Embryonic facial prominence (tissue), 1 donor: Measurements from ENCODE around the gene INSRR.

ENCODE experiments used
- DNase-seq: peaks from one replicate; pipeline ENCODE4 v3.0.0-alpha.2; 2016; ENCODE audit errors: extremely low spot score

INSRR gene

DNA sequence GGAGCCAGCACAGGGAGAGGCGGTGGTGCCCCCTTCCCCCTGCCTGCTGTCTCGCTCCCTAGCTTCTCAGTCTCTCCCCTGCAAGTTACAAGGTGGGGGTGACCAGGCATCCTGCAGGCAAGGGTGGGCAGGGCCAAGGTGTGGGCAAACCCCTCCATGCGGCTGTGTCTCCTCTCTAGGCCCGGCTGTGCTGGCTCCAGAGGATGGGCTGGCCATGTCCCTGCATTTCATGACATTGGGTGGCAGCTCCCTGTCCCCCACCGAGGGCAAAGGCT, 16.4 kb upstream of the INSRR start:
- no peak for DNase-seq

DNA sequence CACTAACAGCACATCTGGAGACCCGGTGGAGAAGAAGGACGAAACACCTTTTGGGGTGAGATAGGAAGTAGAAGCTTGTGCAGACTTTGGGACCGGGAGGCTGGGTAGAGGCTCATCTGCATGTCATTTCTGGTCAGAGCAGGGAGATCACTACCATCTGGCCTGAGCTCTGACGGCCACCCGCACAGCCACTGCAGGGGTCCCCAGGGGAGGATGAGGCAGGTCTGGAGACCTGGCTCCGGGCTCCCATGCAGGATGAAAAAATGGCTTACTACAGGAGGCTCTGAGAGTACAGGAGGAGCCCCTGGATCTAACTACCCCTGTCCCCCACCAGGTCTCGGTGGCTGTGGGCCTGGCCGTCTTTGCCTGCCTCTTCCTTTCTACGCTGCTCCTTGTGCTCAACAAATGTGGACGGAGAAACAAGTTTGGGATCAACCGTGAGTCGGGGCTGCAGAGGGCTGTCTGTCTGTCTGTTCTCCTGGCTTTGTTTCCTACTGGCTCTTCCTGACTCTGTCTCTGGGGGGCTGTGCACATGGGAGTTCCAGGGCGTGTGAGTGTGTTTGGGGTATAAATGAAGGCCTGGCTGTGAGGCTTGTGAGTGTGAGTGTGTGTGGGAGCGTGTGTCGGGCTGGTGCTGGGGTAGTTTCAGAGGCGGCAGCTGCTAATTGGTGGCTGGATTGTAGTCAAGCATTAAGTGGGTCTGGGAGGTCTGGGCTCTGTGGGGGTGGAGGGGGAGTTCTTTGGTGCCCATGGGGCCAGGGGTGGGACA, 15.8 kb upstream of the INSRR start:
- no peak for DNase-seq

DNA sequence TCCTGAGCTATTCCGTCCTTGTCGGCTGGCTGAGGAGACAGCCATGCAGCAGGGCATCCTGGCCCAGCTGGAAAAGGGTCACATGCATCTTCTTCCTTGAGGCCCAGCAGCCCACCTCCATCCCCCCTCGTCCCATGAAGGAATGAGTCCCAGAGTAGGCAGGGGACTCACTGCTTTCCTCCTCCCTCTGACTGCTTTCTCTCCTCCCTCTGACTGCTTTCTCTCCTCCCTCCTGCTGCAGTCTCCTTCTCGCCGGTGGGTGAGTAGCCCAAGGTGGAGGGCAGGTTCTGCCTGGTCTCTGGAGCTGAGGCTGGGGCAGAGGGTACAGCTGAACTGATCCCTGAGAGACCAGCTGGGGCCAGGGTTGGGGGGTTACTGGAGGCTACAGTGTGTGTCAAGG, 15.2 kb upstream of the INSRR start:
- DNase-seq = no peak

DNA sequence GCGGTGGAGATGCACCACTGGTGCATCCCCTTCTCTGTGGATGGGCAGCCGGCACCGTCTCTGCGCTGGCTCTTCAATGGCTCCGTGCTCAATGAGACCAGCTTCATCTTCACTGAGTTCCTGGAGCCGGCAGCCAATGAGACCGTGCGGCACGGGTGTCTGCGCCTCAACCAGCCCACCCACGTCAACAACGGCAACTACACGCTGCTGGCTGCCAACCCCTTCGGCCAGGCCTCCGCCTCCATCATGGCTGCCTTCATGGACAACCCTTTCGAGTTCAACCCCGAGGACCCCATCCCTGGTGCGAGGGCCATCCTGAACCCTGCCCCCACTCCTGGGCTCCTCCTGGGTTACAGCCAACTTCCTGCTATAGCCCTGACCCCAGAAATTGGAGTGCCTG, 14.7 kb upstream of the INSRR start:
- DNase-seq = no peak

DNA sequence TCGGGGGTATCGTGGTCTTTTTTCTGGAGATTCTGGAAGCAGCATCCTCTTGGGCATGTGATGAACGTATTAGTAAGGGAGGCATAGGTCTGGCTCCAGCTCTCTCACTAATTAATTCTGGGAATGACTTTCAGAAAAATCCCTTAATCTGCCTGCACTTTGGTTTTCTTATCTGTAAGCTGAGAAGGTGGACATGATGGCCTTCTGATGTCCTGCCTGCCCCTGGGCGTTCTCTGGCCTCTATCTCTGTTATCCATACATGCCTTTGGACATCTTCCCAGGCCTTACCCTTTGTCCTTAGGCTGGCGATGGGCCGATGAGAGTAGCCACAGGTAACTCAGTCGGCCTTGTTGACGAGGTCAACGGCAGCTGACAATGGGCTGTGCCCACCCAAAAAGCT, 10.5 kb upstream of the INSRR start:
- DNase-seq = no peak

DNA sequence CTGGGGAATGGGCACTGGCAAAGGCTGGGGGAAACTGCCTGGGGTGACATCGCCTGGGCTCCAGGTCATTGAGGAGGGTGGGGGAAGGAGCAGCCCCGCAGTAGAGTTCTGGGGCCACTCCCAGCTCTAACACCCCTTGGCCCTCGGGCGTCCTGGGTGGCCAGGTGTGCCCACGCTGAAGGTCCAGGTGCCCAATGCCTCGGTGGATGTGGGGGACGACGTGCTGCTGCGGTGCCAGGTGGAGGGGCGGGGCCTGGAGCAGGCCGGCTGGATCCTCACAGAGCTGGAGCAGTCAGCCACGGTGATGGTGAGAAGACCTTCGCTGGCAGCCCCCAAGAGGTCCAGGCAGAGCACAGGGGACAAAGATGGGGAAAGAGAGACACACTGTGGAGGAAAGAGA, 9.4 kb upstream of the INSRR start:
- DNase-seq = no peak

DNA sequence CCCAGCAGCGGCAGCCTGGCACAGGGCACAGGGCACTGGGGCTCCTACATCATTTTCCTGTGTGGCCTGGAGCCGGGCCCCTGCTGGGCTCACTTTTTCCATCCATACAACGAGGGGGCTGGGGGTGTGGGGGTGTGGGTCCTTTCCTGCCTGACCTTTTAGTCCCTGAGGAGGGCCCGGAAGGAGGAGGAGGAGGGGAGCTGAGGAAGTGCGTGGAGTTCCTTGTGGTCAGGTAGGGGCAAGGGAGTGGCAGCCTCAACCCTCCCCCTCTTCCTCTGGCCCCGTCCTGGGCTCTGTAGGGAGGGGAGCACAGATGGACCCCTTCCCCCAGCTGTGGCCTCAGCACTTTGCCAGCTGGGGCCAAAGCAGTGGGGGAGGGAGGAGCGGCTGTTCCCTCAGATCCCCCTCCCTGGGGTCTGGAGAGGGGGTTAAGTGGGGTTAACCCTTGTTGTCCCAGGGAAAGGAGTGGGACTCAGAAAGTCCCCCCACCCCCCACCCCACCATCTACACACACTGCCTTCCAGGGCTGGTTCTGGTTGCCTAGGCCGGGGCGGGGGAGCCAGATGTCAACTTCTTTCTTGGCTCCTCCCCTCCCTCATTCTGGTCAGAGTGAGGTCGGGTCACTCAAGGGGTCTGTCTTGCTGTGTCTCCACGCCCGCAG, 7.5 kb upstream of the INSRR start:
- no peak for DNase-seq

DNA sequence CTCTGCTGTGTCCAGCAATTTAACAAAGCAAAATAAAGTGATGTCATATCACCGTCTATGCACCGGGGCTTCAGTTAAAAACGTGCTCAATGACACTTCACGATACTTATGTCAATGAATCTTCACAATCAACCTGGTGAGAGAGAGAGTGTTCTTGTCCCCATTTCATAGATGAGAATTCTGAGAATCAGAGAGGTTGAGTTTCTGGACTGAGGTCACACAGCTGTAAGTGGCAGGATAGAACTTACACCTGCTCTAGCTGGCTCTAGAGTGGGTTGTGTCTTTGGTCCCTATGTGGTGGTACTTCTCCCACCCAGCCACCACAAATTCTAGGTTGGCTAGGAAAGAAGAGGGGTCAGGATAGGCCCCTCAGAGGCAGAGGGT, 6.9 kb upstream of the INSRR start:
- DNase-seq = no peak

DNA sequence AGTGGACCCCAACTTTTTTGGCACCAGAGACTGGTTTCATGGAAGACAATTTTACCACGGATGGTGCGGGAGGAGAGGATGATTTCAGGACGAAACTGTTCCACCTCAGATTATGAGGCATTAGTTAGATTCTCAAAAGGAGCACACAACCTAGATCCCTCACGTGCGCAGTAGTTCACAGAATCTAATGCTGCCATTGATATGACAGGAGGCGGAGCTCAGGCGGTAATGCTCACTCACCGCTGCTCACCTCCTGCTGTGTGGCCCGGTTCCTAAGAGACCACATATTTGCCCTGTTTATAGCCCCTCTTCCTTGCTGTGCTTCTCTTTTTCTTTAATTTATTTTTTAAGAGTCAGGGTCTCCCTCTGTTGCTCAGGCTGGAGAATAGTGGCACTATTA, 6.3 kb upstream of the INSRR start:
- DNase-seq = no peak

DNA sequence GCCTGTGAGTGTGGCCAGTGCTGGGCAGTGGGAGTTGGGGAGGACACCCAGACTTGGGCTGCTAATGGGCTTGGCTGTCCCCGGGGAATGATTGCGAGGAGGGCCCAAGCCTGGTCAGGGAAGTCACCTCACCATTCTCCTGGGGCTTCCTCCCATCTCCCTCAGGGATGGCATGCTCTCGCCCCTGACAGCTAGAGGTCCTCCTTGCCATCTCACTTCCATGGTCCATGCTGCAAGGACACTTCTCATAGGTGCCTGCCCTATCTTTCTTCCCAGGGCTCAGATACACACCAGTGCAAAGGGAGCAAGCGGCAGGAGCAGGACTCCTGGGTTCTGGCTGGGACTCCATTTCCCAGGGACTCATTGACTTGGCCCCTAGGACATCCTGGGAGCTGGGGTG, 5.9 kb upstream of the INSRR start:
- no peak for DNase-seq

DNA sequence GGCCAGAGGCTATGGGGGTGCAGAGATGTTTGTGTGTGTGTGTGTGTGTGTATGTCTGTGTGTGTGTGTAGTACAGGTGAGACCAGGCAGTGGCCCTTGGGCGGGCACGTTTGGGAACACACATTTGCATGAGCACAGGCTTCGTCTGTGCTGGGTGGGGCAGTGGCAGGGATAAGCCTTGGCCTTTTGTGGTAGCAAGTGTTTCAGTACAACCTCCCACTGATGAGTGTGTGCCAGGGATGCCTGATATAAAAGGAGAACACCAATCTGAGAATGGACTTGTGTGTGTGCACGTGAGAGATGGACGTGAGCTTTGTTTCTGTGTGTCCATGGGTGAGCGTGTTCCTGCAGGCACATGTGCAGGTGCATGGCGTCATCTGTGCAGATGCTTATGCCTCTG, 4.7 kb upstream of the INSRR start:
- DNase-seq = no peak

DNA sequence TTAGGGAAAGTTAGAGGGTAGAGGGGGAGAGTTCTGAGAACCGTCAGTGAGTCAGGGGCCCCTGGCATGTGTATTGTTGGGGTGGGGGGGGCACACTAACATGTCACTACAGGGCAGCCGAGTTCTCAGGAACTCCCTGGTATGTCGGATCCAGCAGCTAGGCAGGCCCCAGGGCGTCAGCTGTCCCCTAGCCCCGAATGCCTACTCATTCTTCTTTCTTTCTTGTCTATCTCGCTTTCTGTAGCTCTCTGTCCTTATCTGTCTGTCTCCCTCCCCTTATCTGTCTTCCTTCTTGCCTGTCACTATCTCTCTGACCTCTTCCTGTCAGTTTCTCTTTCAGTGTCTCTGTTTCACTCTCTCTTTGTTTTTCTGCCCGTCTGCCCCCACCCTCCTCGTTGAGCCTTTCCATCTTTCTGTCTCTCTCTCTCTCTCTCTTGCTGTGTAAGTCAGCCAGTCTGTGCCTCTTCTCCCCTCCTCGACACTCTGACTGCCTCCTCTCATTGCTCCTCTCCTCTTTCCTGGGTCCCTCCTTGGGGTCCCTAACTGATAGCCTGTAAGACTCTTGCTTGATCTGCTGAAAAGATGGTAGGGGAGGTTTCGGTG, 4.2 kb upstream of the INSRR start:
- DNase-seq = no peak

DNA sequence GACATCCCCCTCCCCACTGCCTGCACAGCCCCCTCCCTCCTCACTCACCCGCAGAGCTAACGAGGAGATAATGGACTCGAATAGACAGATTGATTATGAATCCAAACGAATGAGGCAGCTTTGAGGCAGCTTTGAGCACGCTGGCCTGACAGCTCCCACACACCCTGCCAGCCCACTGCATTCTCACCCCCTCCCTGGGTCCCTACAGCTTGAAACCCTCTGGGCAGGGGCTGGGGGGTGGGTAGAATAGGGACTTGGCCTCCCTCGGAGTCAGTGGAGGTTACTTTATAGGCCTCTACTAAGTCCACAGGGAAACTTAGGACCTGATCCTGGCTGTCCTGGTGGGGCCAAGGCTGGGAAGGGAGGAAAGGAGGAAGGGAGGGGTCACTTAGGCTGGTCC, 3.7 kb upstream of the INSRR start:
- DNase-seq = no peak

DNA sequence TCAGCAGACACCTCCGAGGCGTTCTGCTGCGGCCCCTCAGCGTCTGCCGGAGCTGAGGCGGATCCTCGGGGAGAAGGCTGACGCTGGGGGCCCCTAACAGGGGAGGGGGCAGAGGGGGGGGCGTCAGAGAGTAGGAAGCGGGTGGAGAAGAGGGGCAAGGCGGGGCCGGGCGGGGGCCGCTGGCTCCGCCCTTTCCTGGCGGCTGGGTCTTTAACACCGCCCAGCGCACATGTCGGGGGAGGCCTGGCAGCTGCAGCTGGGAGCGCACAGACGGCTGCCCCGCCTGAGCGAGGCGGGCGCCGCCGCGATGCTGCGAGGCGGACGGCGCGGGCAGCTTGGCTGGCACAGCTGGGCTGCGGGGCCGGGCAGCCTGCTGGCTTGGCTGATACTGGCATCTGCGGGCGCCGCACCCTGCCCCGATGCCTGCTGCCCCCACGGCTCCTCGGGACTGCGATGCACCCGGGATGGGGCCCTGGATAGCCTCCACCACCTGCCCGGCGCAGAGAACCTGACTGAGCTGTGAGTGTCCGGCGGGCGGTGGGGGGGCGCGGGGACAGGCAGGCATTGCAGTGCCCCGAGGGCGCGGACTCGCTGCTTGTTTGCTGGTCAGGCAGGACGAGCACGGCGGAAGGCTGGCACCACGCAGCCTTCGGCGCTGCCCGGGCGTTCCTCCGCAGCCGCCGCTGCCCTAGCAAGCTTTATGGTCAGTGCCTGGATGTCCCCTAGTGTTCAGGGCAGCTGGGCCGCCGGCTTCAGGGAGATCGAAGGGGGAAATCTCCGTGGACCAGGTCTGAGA, 1.9 kb upstream of the INSRR start, which contains the start of gene NTRK1:
TSS of gene NTRK1 (plus strand) at position 238 of the 796 bp plus-strand sequence. CDS start at position 308, 70 bp downstream.
- no peak for DNase-seq

DNA sequence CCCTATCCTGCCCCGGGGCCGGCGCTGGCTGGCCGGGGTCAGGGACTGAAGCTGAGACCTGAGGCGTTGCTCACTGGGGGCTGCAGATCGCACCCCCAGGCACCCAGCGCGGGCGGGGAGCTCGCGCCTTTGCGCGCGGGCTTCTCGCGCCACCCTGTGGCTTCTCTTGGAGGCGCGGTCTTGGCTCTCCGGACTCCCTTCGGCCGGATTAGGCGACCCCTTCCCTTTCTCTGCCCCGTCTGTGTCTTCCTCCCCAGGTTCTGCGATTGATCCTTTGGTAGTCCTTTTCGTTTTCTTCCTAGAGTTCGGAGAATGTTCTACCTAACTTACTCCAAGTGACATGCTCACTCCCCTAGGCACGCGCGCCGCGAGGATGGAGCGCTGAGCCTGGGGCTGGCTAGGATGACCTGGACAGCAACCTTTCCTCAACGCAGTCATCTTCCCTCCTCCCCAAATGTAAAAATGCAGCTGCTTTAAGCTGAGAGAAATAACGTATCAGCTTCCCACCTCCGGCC, 1.3 kb upstream of the INSRR start:
- no peak for DNase-seq

DNA sequence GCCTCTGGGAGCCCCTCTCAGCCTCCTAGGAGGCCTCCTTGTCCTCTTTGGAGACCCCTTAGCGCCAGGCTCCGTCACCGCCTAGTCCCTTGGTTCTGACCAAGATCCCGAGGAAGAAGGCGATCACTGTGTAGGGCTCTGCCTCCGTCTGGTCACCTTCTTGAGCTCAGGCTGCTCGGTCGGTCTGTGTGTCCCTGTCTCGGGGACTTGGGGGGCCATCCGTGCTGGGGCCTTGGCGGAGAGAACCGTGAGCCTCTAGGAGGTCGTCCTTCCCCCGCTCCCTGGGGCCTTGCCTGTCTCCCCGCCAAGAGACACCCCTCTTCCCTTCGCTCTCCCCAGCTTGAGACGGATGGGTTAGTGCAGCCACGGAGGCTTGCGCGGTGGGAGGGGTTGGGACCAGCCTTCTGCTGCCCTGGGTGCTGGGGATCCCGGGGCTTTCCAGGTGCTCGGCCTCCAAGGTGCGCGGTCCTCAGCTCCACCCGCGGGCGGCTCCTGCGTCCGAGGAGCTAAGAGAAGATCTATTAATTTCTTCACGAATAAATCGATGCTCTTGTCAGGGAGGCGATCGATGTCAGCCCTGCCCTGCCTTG, 701 bp upstream of the INSRR start:
- no peak for DNase-seq

DNA sequence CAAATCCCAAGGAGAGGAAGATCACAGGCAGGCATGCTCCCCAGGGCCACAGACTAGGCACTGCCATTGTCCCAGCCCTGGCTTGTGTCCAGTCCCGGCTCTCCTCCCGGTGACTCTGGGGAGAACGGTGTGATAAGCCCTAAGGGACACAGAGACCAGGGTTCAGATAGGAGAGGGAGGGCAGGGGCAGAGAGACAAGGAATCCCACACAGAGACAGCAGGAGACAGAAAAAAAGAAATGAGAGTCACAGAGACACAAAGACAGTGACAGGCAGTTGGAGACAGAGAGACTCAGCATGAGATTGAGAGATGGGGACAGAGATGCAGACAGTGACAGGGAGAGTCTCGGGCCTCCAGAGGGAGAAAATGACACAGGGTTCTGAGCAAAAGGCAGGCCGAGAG, 361 bp downstream of the INSRR start:
- no peak for DNase-seq

DNA sequence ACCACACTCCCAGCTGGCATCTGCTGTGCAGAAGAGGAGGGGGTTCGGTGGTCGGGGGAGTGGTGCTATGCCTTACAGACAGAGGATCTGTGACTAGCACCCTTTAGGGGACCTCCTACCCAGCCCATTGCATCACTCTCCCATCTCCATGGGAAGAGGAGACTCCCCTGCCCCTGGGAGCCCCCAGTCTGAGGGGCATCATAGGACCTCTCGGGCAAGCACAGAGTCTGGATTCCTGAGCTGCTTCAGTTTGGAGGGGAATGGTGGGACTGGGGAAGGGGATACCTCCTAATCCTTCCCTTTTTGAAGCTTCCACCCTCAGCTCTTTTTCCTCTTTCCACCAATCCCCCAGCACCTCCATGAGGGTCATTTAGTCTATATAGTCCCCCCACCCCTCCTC, 1.4 kb downstream of the INSRR start:
- no peak for DNase-seq

DNA sequence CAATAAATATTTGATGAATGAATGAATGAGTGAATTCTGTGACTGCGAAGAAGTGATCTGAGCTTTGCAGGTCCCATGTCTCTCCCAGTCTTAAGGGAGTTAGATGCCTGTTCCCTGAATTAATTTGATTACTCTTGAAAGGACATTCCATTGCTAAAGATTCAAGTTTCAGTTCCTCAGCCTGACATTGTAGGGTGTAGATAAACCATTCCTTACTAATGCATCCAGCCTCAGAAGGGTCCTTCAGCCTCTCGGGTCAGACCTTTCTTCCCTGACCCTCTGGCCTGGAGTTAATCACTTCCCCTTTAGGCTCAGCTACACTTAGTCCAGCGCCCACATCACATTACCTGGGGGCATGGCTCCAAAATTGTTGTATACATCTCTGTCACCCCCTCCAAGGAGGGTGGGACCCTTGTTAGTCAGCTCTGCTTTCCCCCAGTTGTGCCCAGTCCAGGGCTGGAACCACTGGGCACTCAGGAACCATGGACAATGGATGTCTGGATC, 2.6 kb downstream of the INSRR start:
- no peak for DNase-seq

DNA sequence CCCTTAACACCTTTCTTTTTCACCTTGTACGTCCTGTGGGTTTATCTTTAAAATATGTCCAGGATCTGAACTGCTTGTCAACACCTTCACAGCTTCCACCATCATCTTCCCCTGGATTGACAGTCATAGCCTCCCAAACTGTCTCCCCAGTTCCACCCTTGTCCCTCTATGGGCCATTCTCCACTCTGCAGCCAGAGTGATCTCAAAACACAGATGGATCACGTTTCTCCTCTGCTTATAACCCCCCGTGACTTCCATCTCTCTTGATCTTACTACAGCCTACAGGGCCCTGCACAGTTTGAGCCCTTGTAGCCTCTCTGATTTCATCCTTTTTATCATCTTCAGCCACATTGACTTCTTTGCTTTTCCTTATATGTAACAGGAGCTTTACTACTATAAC, 4.3 kb downstream of the INSRR start:
- no peak for DNase-seq

DNA sequence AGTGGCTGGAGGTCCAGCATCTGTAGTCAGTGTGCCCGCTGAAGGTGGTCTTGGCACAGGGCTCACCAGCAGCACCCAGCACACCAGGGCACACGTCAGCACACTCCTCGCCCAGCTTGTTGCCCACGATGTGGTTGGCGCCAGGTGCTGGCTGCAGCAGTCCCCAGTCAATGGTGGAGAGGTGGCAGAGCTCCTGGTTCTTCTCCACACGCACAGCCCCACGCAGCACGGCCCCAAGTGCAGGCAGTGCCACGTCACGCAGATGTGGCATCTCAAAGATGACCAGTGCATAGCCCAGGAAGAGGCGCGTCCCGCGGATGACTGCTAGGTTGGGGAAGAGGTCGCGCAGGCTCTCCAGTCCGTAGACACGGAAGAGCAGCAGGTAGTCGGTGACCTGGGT, 5.2 kb downstream of the INSRR start:
- DNase-seq = no peak

DNA sequence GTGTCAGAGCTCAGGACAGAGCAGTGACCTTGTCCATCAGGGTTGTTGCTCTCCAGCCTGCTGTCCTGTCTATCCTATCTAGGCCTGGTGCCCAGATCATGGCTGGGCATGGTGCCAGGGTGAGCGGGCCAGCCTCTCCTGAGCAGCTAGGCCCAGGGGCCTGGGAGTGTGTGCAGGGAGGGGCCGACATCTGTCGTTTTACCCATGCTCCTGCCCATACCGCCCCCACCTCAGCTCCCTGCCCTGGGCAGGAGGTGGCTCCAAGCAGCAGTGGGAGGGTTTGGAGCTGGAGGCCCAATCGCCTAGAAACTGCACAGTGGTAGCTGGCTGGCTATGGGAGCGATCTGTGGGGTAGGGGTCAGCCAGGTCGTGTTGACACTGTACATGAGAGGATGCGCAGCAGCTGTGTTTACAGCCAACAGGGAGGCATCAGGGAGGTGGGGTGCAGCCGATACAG, 6.5 kb downstream of the INSRR start:
- no peak for DNase-seq
